Body of pancreas (tissue), 4 donors: ENCODE results near the gene LRP1. TPM values are rescaled to one million over a fixed set of nuclear protein-coding genes. Genes with fewer than 3 reads are reported as not detected.

Experiments
- ATAC-seq: fragments of 150-250 bp; one replicate; pipeline ENCODE4 v1.9.1; 2016
- DNase-seq, 4 donors: peaks; one replicate each; pipeline ENCODE4 v3.0.0-alpha.2; 2019
- H3K27ac ChIP-seq, 4 donors: fragments of 200-600 bp; sonication (generic); 1 replicate in 3 of 4; 2 replicates in 1 of 4; pipeline versions ENCODE4 v1.5.1 to v1.6.1; 2016 to 2019; ENCODE audit warnings: mild to moderate bottlenecking in 1 of 4, mixed read lengths in 1 of 4, moderate library complexity in 1 of 4
- H3K27me3 ChIP-seq, 2 donors: fragments of 200-600 bp; sonication (generic); one replicate each; pipeline ENCODE4 v1.6.0; 2016; ENCODE audit warnings: mild to moderate bottlenecking in 1 of 2
- H3K36me3 ChIP-seq, 2 donors: fragments of 200-600 bp; sonication (generic); replicated peaks in 1 of 2; 2 replicates each; pipeline ENCODE4 v1.5.1; 2016; ENCODE audit warnings: low read depth in 2 of 2; ENCODE audit not compliant: insufficient read depth in 1 of 2
- H3K4me1 ChIP-seq: fragments of 200-600 bp; sonication (generic); one replicate; pipeline ENCODE4 v1.6.0; 2016
- H3K4me3 ChIP-seq, 2 donors: fragments of 200-600 bp; sonication (generic); 1 replicate in 1 of 2; 2 replicates in 1 of 2; pipeline ENCODE4 v1.5.1; 2016 to 2019
- H3K9me3 ChIP-seq, 3 donors: fragments of 200-600 bp; sonication (generic); 1 replicate in 2 of 3; 2 replicates in 1 of 3; pipeline ENCODE4 v1.5.1; 2016
- CTCF ChIP-seq, 7 experiments: fragments of 450-650 bp in 4 of 7; fragments of 200-600 bp in 3 of 7; sonication (generic) in 3 of 7; IDR thresholded peaks; one replicate each; pipeline ENCODE4 v1.5.1; 2016 to 2019; ENCODE audit warnings: antibody characterized with exemption in 7 of 7
- POLR2A ChIP-seq, 3 donors: fragments of 450-650 bp; IDR thresholded peaks; one replicate each; pipeline ENCODE4 v1.6.1; 2016; ENCODE audit warnings: antibody characterized with exemption in 3 of 3, mild to moderate bottlenecking in 2 of 3
- WGBS, 2 donors: methylation state at CpG; one replicate each; pipeline ENCODE4 v1.1.5; 2017; 5-methylcytosine and 5-hydroxymethylcytosine counted together
- intact Hi-C: fragments of 100-400 bp; cut with DNase I; formaldehyde crosslinking; loops from one replicate; pipeline ENCODE4 v1.15.1; 2023
- total RNA-seq, 2 donors: library from RNA; depleted of rRNA; stranded (reverse); fragments of >200 nt; gene quantifications; one replicate each; pipeline ENCODE4 v1.1.0, GENCODE V29; 2016

Gene LRP1
- total RNA-seq, 2 donors from 2014 or later = 61.2 to 162 TPM

- intact Hi-C loops = loop anchor here (5.0 kb wide), 1 partner anchor 126 kb away; no protein-coding TSS in a partner anchor
- no peak overlapping the region for H3K27ac ChIP-seq
- H3K4me1 ChIP-seq = no peaks in the 10 kb centered on the region
- WGBS, 2 donors = 91 to 92% methylated on average over 7 to 15 of the region's 16 CpGs
- DNase-seq = no peak
- H3K9me3 ChIP-seq = no peaks in the 10 kb centered on the region
- ATAC-seq = no peak
- H3K36me3 ChIP-seq = peaks cover 0 to 2% of the 10 kb centered on the region in 2 donors
- TF ChIP-seq CTCF (IDR thresholded peaks at IDR 0.05) (no peak), POLR2A (IDR thresholded peaks at IDR 0.05) (no peak)
- no peaks in the 10 kb centered on the region for H3K27me3 ChIP-seq
- H3K4me3 ChIP-seq = no peak overlapping the region
These were observed 64.6 kb downstream of the LRP1 start for GRCh38 chr12:57192920-57193319.

GRCh38 chr12:57193706-57194245 is 65.5 kb downstream of the LRP1 start:
- DNase-seq (no peak), ATAC-seq (no peak)
- Histone ChIP-seq H3K4me3 (no peak overlapping the region), H3K9me3 (no peaks in the 10 kb centered on the region), H3K4me1 (no peaks in the 10 kb centered on the region), H3K27me3 (no peaks in the 10 kb centered on the region), H3K27ac (no peak overlapping the region), H3K36me3 (peaks cover 0 to 2% of the 10 kb centered on the region in 2 donors)
- intact Hi-C loops = loop anchor here (5.0 kb wide), 1 partner anchor 126 kb away; no protein-coding TSS in a partner anchor
- TF ChIP-seq CTCF (IDR thresholded peaks at IDR 0.05) = no peak
- 87 to 91% methylated on average over 16 to 19 of the region's 19 CpGs for WGBS, 2 donors

DNA sequence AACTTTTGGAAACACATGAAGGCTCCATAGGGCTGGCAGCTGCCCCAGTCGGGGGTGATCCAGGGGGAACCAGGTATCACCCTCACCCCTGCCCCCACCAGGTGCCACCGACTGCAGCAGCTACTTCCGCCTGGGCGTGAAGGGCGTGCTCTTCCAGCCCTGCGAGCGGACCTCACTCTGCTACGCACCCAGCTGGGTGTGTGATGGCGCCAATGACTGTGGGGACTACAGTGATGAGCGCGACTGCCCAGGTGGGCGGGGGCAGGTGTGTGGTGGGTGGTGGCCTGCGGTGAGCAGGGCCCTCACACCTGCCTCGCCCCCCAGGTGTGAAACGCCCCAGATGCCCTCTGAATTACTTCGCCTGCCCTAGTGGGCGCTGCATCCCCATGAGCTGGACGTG is 66.0 kb downstream of the LRP1 start:
- 88 to 90% methylated on average over 5 to 7 of the region's 18 CpGs for WGBS, 2 donors
- Histone ChIP-seq H3K9me3 (no peaks in the 10 kb centered on the region), H3K4me1 (no peaks in the 10 kb centered on the region), H3K27me3 (no peaks in the 10 kb centered on the region), H3K27ac (no peak overlapping the region), H3K4me3 (no peak overlapping the region), H3K36me3 (peaks cover 0 to 2% of the 10 kb centered on the region in 2 donors)
- intact Hi-C loops = loop anchor here (5.0 kb wide), 1 partner anchor 127 kb away; no protein-coding TSS in a partner anchor
- TF ChIP-seq POLR2A (IDR thresholded peaks at IDR 0.05) = no peak
- no peak for TF ChIP-seq CTCF (IDR thresholded peaks at IDR 0.05)
- ATAC-seq = no peak
- no peak for DNase-seq

- H3K9me3 ChIP-seq = no peaks in the 10 kb centered on the region
- intact Hi-C loops = no loop called here
- DNase-seq (no peak), ATAC-seq (no peak)
- TF ChIP-seq CTCF (IDR thresholded peaks at IDR 0.05) (no peak), POLR2A (IDR thresholded peaks at IDR 0.05) (no peak)
- no peaks in the 10 kb centered on the region for H3K27me3 ChIP-seq
- no peak overlapping the region for H3K27ac ChIP-seq
- H3K4me3 ChIP-seq = no peak overlapping the region
- peaks cover 0 to 2% of the 10 kb centered on the region in 2 donors for H3K36me3 ChIP-seq
- H3K4me1 ChIP-seq = no peaks in the 10 kb centered on the region
- WGBS, 2 donors = 82 to 86% methylated on average over 11 to 19 of the region's 19 CpGs
These were observed 66.9 kb downstream of the LRP1 start for GRCh38 chr12:57195186-57195585.
